ENCODE measurements around the gene NUP35. TPM values are rescaled to one million over a fixed set of nuclear protein-coding genes. Genes with fewer than 3 reads are reported as not detected.

Gene NUP35
- total RNA-seq, 1 experiment from 2014 or later: 33.4 TPM

GRCh38 chr2:183081911-183082310 lies 42.3 kb upstream of the NUP35 start:
- no peak overlapping the region for H3K9ac ChIP-seq (ENCODE audit: low read length)
- BruUV-seq (replicated peaks): no TSS peak
- no peaks in the 10 kb centered on the region for H3K9me2 ChIP-seq (ENCODE audit: insufficient read depth)
- DNase-seq (ENCODE audit: low read depth, low spot score) (no peak), ATAC-seq (no peak)
- no peaks in the 10 kb centered on the region for H4K20me1 ChIP-seq (ENCODE audit: insufficient read depth)
- H2AFZ ChIP-seq (ENCODE audit: low read depth, low read length, poor library complexity, severe bottlenecking): no peak overlapping the region
- ChIA-PET POLR2A (interaction anchor here (0.7 kb wide), 1 partner anchor 83 kb away, joined by 4 read pairs; no protein-coding TSS in a partner anchor), CTCF (no interaction called here), RAD21 (ENCODE audit: low non-redundant PET in 1 of 2, low total read pairs in 2 of 2, uncharacterized antibody in 2 of 2, unreplicated experiment in 2 of 2) (interaction anchor here in 1 of 2 experiments (0.8 kb wide), 1 partner anchor 321 kb away, joined by 3 read pairs; no protein-coding TSS in a partner anchor)
- no peak overlapping the region for H3K4me2 ChIP-seq (ENCODE audit: low read length)
- H3K79me2 ChIP-seq (ENCODE audit: insufficient read depth, low read length): no peaks in the 10 kb centered on the region
- no peak for TF ChIP-seq ZFX (IDR thresholded peaks at IDR 0.05)
- no peak for TF ChIP-seq EZH2phosphoT487 (IDR thresholded peaks at IDR 0.05; ENCODE audit: borderline replicate concordance)
- TF ChIP-seq SRF (IDR thresholded peaks at IDR 0.05; ENCODE audit: low read depth): no peak
- no peak for TF ChIP-seq MAX (IDR thresholded peaks at IDR 0.05)
- TF ChIP-seq EGR1 (IDR thresholded peaks at IDR 0.05; ENCODE audit: low read depth): no peak
- TF ChIP-seq YY1 (IDR thresholded peaks at IDR 0.05; ENCODE audit: extremely low read depth, insufficient replicate concordance, low read depth, low read length): no peak
- no peak for TF ChIP-seq CEBPB (IDR thresholded peaks at IDR 0.05; ENCODE audit: low read depth)
- no peak for TF ChIP-seq POLR2A (IDR thresholded peaks at IDR 0.05; ENCODE audit: borderline replicate concordance, extremely low read depth, insufficient read depth, insufficient read length)
- TF ChIP-seq EZH2 (IDR thresholded peaks at IDR 0.05): no peak
- TF ChIP-seq RAD21 (IDR thresholded peaks at IDR 0.05; ENCODE audit: low read depth): no peak
- TF ChIP-seq CBX3 (IDR thresholded peaks at IDR 0.05; ENCODE audit: low read depth): no peak
- no peak for TF ChIP-seq ZNF274 (IDR thresholded peaks at IDR 0.05; ENCODE audit: low read depth, low read length)
- TF ChIP-seq CTCF (IDR thresholded peaks at IDR 0.05 in 2 of 3, conservative IDR thresholded peaks at IDR 0.05 in 1 of 3; ENCODE audit: borderline replicate concordance in 1 of 3, insufficient read depth in 1 of 3, low read depth in 2 of 3, low read length in 2 of 3): no peak
- no peak for TF ChIP-seq TCF7L2 (IDR thresholded peaks at IDR 0.05; ENCODE audit: borderline replicate concordance, extremely low read depth, insufficient read depth, insufficient read length)
- TF ChIP-seq POLR2AphosphoS5 (IDR thresholded peaks at IDR 0.05; ENCODE audit: low read depth, low read length): no peak
- intact Hi-C loops (cut with micrococcal nuclease): loop anchor here (5.0 kb wide), 1 partner anchor 320 kb away; no protein-coding TSS in a partner anchor
- no peaks in the 10 kb centered on the region for H3K9me3 ChIP-seq (ENCODE audit: control insufficient read depth in 1 of 2, insufficient read depth in 1 of 2, low read depth in 1 of 2, low read length in 2 of 2)
- H3K4me1 ChIP-seq (ENCODE audit: control insufficient read depth in 1 of 2, insufficient read depth in 2 of 2, low read length in 2 of 2): peaks cover 5 to 20% of the 10 kb centered on the region in 2 experiments; a peak in 3 of 4 replicates
- H3K4me3 ChIP-seq (replicated peaks in 1 of 2; ENCODE audit: low read depth in 1 of 2, low read length in 2 of 2): no peak overlapping the region
- H3K36me3 ChIP-seq (ENCODE audit: control insufficient read depth in 1 of 2, insufficient read depth in 2 of 2, low read length in 2 of 2): no peaks in the 10 kb centered on the region
- no peaks in the 10 kb centered on the region for H3K27me3 ChIP-seq (ENCODE audit: insufficient read depth, low read length)
- H3K27ac ChIP-seq (ENCODE audit: low read depth, low read length): no peak overlapping the region
